ENCODE measurements around the gene CDHR3. TPM values are rescaled to one million over a fixed set of nuclear protein-coding genes. Genes with fewer than 3 reads are reported as not detected.

Gene CDHR3
- polyA plus RNA-seq, 3 donors: 0.16 TPM; not detected in 2

GRCh38 chr7:106062521-106062931, 99.5 kb downstream of the CDHR3 start:
- no peak overlapping the region for H3K4me2 ChIP-seq (replicated peaks; ENCODE audit: extremely low read depth, low read length, poor library complexity, severe bottlenecking)
- Mint-ChIP-seq H3K4me3 (no peak overlapping the region), H3K27ac (no peak overlapping the region), H3K27me3 (ENCODE audit: low read depth in 3 of 3) (peaks cover 3 to 7% (median 6%) of the 10 kb centered on the region in 3 donors), H3K9me3 (no peaks in the 10 kb centered on the region), H3K36me3 (no peaks in the 10 kb centered on the region), H3K4me1 (peaks cover 47% of the 10 kb centered on the region)
- TF ChIP-seq, protein P1, sequence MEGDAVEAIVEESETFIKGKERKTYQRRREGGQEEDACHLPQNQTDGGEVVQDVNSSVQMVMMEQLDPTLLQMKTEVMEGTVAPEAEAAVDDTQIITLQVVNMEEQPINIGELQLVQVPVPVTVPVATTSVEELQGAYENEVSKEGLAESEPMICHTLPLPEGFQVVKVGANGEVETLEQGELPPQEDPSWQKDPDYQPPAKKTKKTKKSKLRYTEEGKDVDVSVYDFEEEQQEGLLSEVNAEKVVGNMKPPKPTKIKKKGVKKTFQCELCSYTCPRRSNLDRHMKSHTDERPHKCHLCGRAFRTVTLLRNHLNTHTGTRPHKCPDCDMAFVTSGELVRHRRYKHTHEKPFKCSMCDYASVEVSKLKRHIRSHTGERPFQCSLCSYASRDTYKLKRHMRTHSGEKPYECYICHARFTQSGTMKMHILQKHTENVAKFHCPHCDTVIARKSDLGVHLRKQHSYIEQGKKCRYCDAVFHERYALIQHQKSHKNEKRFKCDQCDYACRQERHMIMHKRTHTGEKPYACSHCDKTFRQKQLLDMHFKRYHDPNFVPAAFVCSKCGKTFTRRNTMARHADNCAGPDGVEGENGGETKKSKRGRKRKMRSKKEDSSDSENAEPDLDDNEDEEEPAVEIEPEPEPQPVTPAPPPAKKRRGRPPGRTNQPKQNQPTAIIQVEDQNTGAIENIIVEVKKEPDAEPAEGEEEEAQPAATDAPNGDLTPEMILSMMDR (IDR thresholded peaks at IDR 0.05): no peak
- H3K4me1 ChIP-seq (ENCODE audit: control insufficient read depth in 1 of 2, insufficient read depth in 2 of 2, low read length in 2 of 2): peaks cover 20 to 31% of the 10 kb centered on the region in 2 donors
- WGBS (ENCODE audit: insufficient coverage): 100% methylated on average over 1 of the region's 2 CpGs
- intact Hi-C loops (cut with micrococcal nuclease): no loop called here
- no peaks in the 10 kb centered on the region for H4K20me1 ChIP-seq (ENCODE audit: insufficient read depth, low read length)
- no peaks in the 10 kb centered on the region for H3K27me3 ChIP-seq (ENCODE audit: control insufficient read depth in 2 of 2, insufficient read depth in 2 of 2, low read length in 2 of 2)
- no peak overlapping the region for H3K27ac ChIP-seq (ENCODE audit: low read depth in 1 of 2, low read length in 2 of 2)
- H3K79me2 ChIP-seq (ENCODE audit: insufficient read depth, low read length): no peaks in the 10 kb centered on the region
- H3K36me3 ChIP-seq (replicated peaks in 1 of 2; ENCODE audit: control insufficient read depth in 1 of 2, insufficient read depth in 2 of 2, low read length in 2 of 2): no peaks in the 10 kb centered on the region
- no peak overlapping the region for H3K4me3 ChIP-seq (replicated peaks in 1 of 3; ENCODE audit: low read depth in 2 of 3, low read length in 3 of 3)
- H2AFZ ChIP-seq (ENCODE audit: insufficient read depth, low read depth, low read length, poor library complexity, severe bottlenecking): no peak overlapping the region
- no peaks in the 10 kb centered on the region for H3K9me3 ChIP-seq (replicated peaks in 1 of 2; ENCODE audit: control insufficient read depth in 1 of 2, insufficient read depth in 1 of 2, low read length in 2 of 2)
- no peak for DNase-seq
- no peak overlapping the region for H3K9ac ChIP-seq (ENCODE audit: insufficient read depth, low read length, poor library complexity, severe bottlenecking)

DNA sequence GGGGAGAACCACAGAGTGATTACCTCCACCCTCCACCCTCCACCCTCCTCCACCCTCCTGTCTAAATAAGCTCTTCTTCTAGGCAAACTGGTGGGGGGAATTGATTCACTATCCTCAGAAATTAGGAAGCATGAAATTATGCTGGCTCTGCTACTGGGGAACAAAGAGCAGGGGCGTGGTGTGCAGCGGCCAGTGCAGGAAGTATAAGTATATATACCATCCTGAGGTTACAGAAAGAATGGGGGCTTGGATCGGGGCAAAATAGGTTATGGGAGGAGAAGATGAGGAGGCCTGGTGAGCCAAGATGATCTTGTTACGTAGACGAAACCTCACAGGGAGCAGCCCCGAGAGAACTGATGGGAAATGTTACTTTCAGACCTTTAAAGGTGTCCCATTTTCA, 100.0 kb downstream of the CDHR3 start:
- no peak overlapping the region for H3K9ac ChIP-seq (ENCODE audit: insufficient read depth, low read length, poor library complexity, severe bottlenecking)
- no peaks in the 10 kb centered on the region for H3K27me3 ChIP-seq (ENCODE audit: control insufficient read depth in 2 of 2, insufficient read depth in 2 of 2, low read length in 2 of 2)
- H4K20me1 ChIP-seq (ENCODE audit: insufficient read depth, low read length): no peaks in the 10 kb centered on the region
- no peak overlapping the region for H3K4me2 ChIP-seq (replicated peaks; ENCODE audit: extremely low read depth, low read length, poor library complexity, severe bottlenecking)
- peaks cover 1 to 6% (median 3%) of the 10 kb centered on the region in 3 donors for H3K27me3 Mint-ChIP-seq (ENCODE audit: low read depth in 3 of 3)
- H3K9me3 ChIP-seq (replicated peaks in 1 of 2; ENCODE audit: control insufficient read depth in 1 of 2, insufficient read depth in 1 of 2, low read length in 2 of 2): no peaks in the 10 kb centered on the region
- no peaks in the 10 kb centered on the region for H3K9me3 Mint-ChIP-seq
- peaks cover 20 to 30% of the 10 kb centered on the region in 2 donors for H3K4me1 ChIP-seq (ENCODE audit: control insufficient read depth in 1 of 2, insufficient read depth in 2 of 2, low read length in 2 of 2)
- H3K27ac Mint-ChIP-seq: no peak overlapping the region
- TF ChIP-seq, protein P1 (IDR thresholded peaks at IDR 0.05): no peak
- no peak overlapping the region for H3K27ac ChIP-seq (ENCODE audit: low read depth in 1 of 2, low read length in 2 of 2)
- H3K36me3 Mint-ChIP-seq: no peaks in the 10 kb centered on the region
- peak overlapping the region; percentile 6 for H2AFZ ChIP-seq (ENCODE audit: insufficient read depth, low read depth, low read length, poor library complexity, severe bottlenecking)
- intact Hi-C loops (cut with micrococcal nuclease): no loop called here
- H3K79me2 ChIP-seq (ENCODE audit: insufficient read depth, low read length): no peaks in the 10 kb centered on the region
- no peak overlapping the region for H3K4me3 ChIP-seq (replicated peaks in 1 of 3; ENCODE audit: low read depth in 2 of 3, low read length in 3 of 3)
- 0% methylated on average over 1 of the region's 6 CpGs for WGBS (ENCODE audit: insufficient coverage)
- peaks cover 44% of the 10 kb centered on the region for H3K4me1 Mint-ChIP-seq
- no peaks in the 10 kb centered on the region for H3K36me3 ChIP-seq (replicated peaks in 1 of 2; ENCODE audit: control insufficient read depth in 1 of 2, insufficient read depth in 2 of 2, low read length in 2 of 2)
- no peak overlapping the region for H3K4me3 Mint-ChIP-seq
- no peak for DNase-seq

Data from CD14-positive monocyte (primary cell).